ENCODE data around the gene GABRR3. TPM values are rescaled to one million over a fixed set of nuclear protein-coding genes. Genes with fewer than 3 reads are reported as not detected.

The GABRR3 gene
- polyA plus RNA-seq, 1 donor from 2014 or later = not detected

- TF ChIP-seq SMC3 (conservative IDR thresholded peaks at IDR 0.05; ENCODE audit: poor library complexity) = no peak
- TF ChIP-seq EZH2 (IDR thresholded peaks at IDR 0.05; ENCODE audit: borderline replicate concordance, insufficient read depth, low read length, poor library complexity, severe bottlenecking) = no peak
- no peak for TF ChIP-seq CTCF (IDR thresholded peaks at IDR 0.05; ENCODE audit: poor library complexity, severe bottlenecking)
- no peak for TF ChIP-seq REST (IDR thresholded peaks at IDR 0.05; ENCODE audit: borderline replicate concordance)
- Histone ChIP-seq H4K20me1 (ENCODE audit: insufficient read depth) (no peaks in the 10 kb centered on the region), H3K27ac (ENCODE audit: low read length) (no peak overlapping the region), H3F3A (ENCODE audit: insufficient read depth, low read length, poor library complexity, severe bottlenecking) (no peaks in the 10 kb centered on the region), H3K27me3 (ENCODE audit: insufficient read depth, low read depth, low read length) (no peaks in the 10 kb centered on the region), H3K36me3 (ENCODE audit: insufficient read depth, low read length) (no peaks in the 10 kb centered on the region), H2AFZ (ENCODE audit: low read depth, low read length) (no peak overlapping the region), H3K4me3 (ENCODE audit: low read length) (no peak overlapping the region), H3K79me2 (replicated peaks; ENCODE audit: insufficient read depth, low read length) (no peaks in the 10 kb centered on the region), H3K9me3 (ENCODE audit: low read length) (no peaks in the 10 kb centered on the region), H3K4me2 (ENCODE audit: low read length) (no peak overlapping the region), H3K9ac (ENCODE audit: low read length) (no peak overlapping the region), H3K9me2 (ENCODE audit: insufficient read depth, low read length) (no peaks in the 10 kb centered on the region)
Observed at GRCh38 chr3:97959872-97960271, 75.2 kb downstream of the GABRR3 start.

GRCh38 chr3:97958796-97959195 is 76.3 kb downstream of the GABRR3 start:
- Histone ChIP-seq H3K36me3 (ENCODE audit: insufficient read depth, low read length) (no peaks in the 10 kb centered on the region), H3K9me2 (ENCODE audit: insufficient read depth, low read length) (no peaks in the 10 kb centered on the region), H3K27ac (ENCODE audit: low read length) (no peak overlapping the region), H3K27me3 (ENCODE audit: insufficient read depth, low read depth, low read length) (no peaks in the 10 kb centered on the region), H3K4me3 (ENCODE audit: low read length) (no peak overlapping the region), H3K9ac (ENCODE audit: low read length) (no peak overlapping the region), H4K20me1 (ENCODE audit: insufficient read depth) (no peaks in the 10 kb centered on the region), H3K9me3 (ENCODE audit: low read length) (no peaks in the 10 kb centered on the region), H3K79me2 (replicated peaks; ENCODE audit: insufficient read depth, low read length) (no peaks in the 10 kb centered on the region), H2AFZ (ENCODE audit: low read depth, low read length) (no peak overlapping the region), H3K4me2 (ENCODE audit: low read length) (no peak overlapping the region), H3F3A (ENCODE audit: insufficient read depth, low read length, poor library complexity, severe bottlenecking) (no peaks in the 10 kb centered on the region)
- TF ChIP-seq RAD21 (conservative IDR thresholded peaks at IDR 0.05) (no peak), EP300 (conservative IDR thresholded peaks at IDR 0.05; ENCODE audit: poor library complexity, severe bottlenecking) (no peak), CTCF (IDR thresholded peaks at IDR 0.05; ENCODE audit: poor library complexity, severe bottlenecking) (no peak), EZH2 (IDR thresholded peaks at IDR 0.05; ENCODE audit: borderline replicate concordance, insufficient read depth, low read length, poor library complexity, severe bottlenecking) (no peak), TAF1 (IDR thresholded peaks at IDR 0.05; ENCODE audit: low read depth) (no peak), POLR2AphosphoS5 (IDR thresholded peaks at IDR 0.05) (no peak), REST (IDR thresholded peaks at IDR 0.05; ENCODE audit: borderline replicate concordance) (no peak), MXI1 (conservative IDR thresholded peaks at IDR 0.05; ENCODE audit: poor library complexity, severe bottlenecking) (no peak), SMC3 (conservative IDR thresholded peaks at IDR 0.05; ENCODE audit: poor library complexity) (no peak)

Data from neural cell (in vitro differentiated cells).